ENCODE measurements around the gene IL27RA.
A peak's percentile ranks its signal among the peaks of the same experiment; 100 is the strongest.

DNA sequence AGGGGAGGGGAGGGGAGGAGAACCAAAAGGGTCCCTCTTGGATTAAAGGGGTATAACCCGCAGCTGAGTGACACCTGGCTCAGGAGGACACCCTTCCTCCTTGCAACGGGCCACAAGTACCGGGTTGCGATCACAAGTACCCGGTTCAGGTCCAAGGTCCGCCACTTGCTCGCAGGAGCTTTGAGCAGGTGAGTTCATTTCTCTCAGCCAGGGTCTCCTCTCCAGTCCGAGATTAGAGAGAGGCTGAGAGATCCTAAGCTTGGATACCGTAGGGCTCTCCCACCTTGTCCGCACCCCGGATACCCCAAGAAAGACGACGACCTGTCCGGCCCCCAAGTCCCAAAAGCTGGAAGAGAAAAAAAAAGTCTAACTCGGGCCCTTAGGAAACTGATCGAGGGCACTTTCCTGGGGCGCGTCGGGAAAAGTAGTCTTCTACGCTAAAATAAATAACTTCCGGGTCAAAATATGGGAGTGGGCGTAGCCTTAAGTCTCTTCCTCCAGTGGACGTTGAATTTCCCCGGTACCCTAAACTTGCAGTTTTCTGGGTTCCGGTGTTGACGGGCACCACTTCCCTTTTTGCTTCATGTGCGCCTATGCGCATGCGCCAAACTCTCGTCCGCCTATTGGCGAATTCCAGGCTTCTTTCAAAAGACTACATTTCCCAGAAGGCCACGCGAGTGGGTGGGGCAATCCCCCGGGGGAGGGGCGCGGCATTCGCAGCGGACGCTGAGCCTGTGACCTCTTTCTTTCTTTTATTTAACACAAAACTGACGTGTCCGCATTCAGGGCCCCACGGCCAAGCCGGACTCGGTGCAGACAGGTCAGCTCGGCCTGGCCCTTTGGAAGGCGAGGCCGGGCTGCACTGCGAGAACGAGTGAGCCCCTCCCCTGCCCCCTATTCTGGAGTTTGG is 49.6 kb downstream of the IL27RA start:
- TF ChIP-seq, protein P1, sequence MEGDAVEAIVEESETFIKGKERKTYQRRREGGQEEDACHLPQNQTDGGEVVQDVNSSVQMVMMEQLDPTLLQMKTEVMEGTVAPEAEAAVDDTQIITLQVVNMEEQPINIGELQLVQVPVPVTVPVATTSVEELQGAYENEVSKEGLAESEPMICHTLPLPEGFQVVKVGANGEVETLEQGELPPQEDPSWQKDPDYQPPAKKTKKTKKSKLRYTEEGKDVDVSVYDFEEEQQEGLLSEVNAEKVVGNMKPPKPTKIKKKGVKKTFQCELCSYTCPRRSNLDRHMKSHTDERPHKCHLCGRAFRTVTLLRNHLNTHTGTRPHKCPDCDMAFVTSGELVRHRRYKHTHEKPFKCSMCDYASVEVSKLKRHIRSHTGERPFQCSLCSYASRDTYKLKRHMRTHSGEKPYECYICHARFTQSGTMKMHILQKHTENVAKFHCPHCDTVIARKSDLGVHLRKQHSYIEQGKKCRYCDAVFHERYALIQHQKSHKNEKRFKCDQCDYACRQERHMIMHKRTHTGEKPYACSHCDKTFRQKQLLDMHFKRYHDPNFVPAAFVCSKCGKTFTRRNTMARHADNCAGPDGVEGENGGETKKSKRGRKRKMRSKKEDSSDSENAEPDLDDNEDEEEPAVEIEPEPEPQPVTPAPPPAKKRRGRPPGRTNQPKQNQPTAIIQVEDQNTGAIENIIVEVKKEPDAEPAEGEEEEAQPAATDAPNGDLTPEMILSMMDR (conservative IDR thresholded peaks at IDR 0.05; ENCODE audit: low read depth, low read length) = no peak
- TF ChIP-seq POLR2A (IDR thresholded peaks at IDR 0.05; ENCODE audit: low read depth, low read length) = peak; percentile 81
- TF ChIP-seq RCOR1 (IDR thresholded peaks at IDR 0.05; ENCODE audit: insufficient replicate concordance, low read length) = no peak
- no peak for TF ChIP-seq RFX5 (IDR thresholded peaks at IDR 0.05; ENCODE audit: low read depth, low read length)
- peak; percentile 93; the same call in 1 of the 2 replicates for TF ChIP-seq MAZ (IDR thresholded peaks at IDR 0.05; ENCODE audit: borderline replicate concordance, low read depth, low read length)
- no peak for TF ChIP-seq SMC3 (IDR thresholded peaks at IDR 0.05; ENCODE audit: low read depth, low read length)
- no peak for TF ChIP-seq RAD21 (IDR thresholded peaks at IDR 0.05; ENCODE audit: low read length)
- TF ChIP-seq CEBPB (IDR thresholded peaks at IDR 0.05; ENCODE audit: low read depth, low read length) = peak; percentile 84
- no peak for TF ChIP-seq CHD1 (IDR thresholded peaks at IDR 0.05; ENCODE audit: low read depth, low read length)
- no peak for TF ChIP-seq NFE2L2 (IDR thresholded peaks at IDR 0.05; ENCODE audit: low read depth, low read length)
- no peak for TF ChIP-seq BHLHE40 (IDR thresholded peaks at IDR 0.05; ENCODE audit: low read depth, low read length)
- TF ChIP-seq FOS (IDR thresholded peaks at IDR 0.05; ENCODE audit: low read depth, low read length) = no peak
- TF ChIP-seq, protein P2, sequence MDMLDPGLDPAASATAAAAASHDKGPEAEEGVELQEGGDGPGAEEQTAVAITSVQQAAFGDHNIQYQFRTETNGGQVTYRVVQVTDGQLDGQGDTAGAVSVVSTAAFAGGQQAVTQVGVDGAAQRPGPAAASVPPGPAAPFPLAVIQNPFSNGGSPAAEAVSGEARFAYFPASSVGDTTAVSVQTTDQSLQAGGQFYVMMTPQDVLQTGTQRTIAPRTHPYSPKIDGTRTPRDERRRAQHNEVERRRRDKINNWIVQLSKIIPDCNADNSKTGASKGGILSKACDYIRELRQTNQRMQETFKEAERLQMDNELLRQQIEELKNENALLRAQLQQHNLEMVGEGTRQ (IDR thresholded peaks at IDR 0.05; ENCODE audit: low read depth, low read length) = no peak

All from IMR-90 (cell line).